Nephron progenitor cell (in vitro differentiated cells): ENCODE data around the gene CDH24.

Source experiments
- DNase-seq: peaks from one replicate; pipeline ENCODE4 v3.0.0; 2021
- H3K27ac Mint-ChIP-seq: 2 replicates; pipeline ENCODE4 v1.8.0; 2021; ENCODE audit warnings: mild to moderate bottlenecking, moderate library complexity, mixed read lengths
- H3K27me3 Mint-ChIP-seq: 2 replicates; pipeline ENCODE4 v1.8.0; 2021; ENCODE audit warnings: mild to moderate bottlenecking, low read depth, mixed read lengths; ENCODE audit not compliant: poor library complexity
- H3K36me3 Mint-ChIP-seq: 2 replicates; pipeline ENCODE4 v1.8.0; 2021; ENCODE audit warnings: low read depth, mixed read lengths
- H3K4me1 Mint-ChIP-seq: 2 replicates; pipeline ENCODE4 v1.8.0; 2021; ENCODE audit warnings: mixed read lengths
- H3K4me3 Mint-ChIP-seq: 2 replicates; pipeline ENCODE4 v1.8.0; 2021; ENCODE audit warnings: mild to moderate bottlenecking, moderate library complexity, mixed read lengths
- H3K9me3 Mint-ChIP-seq: 2 replicates; pipeline ENCODE4 v1.8.0; 2021; ENCODE audit warnings: mild to moderate bottlenecking, moderate library complexity, mixed read lengths
- CTCF ChIP-seq: fragments of 200-600 bp; sonication (generic); IDR thresholded peaks from 2 replicates; pipeline ENCODE4 v1.5.0; 2021; ENCODE audit warnings: antibody characterized with exemption

CDH24 gene

GRCh38 chr14:23062002-23062401 lies 4.7 kb upstream of the CDH24 start:
- peak overlapping the region; percentile 98 for H3K27ac Mint-ChIP-seq
- TF ChIP-seq CTCF: no peak
- peaks cover 71% of the 10 kb centered on the region for H3K36me3 Mint-ChIP-seq
- no peak overlapping the region for H3K4me3 Mint-ChIP-seq
- peaks cover 59% of the 10 kb centered on the region for H3K4me1 Mint-ChIP-seq
- no peaks in the 10 kb centered on the region for H3K27me3 Mint-ChIP-seq
- no peak for DNase-seq
- H3K9me3 Mint-ChIP-seq: no peaks in the 10 kb centered on the region

GRCh38 chr14:23060536-23061260 lies 3.4 kb upstream of the CDH24 start:
- Mint-ChIP-seq H3K4me3 (peak overlapping the region; percentile 52), H3K27me3 (no peaks in the 10 kb centered on the region), H3K27ac (peak overlapping the region; percentile 97), H3K9me3 (no peaks in the 10 kb centered on the region), H3K4me1 (peaks cover 55% of the 10 kb centered on the region), H3K36me3 (peaks cover 58% of the 10 kb centered on the region)
- TF ChIP-seq CTCF: no peak
- DNase-seq: no peak

DNA sequence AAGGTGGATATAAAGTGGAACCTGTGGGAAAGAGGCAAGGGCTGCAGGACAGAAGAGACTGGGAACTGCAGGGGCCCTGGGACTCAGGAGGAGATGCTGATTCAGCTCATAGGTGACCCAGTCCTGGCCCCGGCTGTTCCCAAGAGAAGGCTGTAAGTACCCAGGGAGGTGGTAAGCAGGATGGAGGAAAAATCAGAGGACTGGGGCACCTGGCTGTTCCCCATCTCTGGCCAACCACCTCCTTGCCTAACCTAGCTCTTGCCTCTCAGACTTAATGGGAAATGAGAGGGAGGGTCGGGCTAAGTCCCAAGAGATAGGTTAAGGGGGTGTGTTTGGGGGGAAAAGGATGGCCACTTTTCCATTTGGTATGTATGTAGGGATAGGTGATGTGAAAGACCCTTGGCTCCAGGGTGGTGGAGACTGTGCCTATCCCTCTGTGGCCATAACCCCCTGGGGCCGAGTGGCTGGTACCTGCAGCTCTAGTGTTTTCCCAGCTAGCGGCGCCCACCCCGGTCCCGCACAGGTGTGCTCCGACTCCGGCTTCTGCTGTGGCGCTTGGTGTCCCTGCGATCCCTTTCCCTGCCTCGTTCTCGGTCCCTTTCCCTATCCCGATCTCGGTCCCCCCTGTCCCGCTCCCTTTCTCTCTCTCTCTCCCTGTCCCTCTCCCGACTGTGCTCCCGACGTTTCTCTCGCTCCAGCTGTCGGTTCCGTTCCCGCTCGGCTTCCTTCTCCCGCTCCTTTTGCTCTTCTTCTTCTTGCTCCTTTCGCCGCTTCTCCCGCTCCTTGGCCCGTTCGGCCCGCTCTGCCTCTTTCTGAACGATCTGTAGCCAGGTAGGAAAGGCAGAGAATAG lies 1.6 kb upstream of the CDH24 start:
- Mint-ChIP-seq H3K27ac (peak overlapping the region; percentile 70), H3K4me1 (peaks cover 64% of the 10 kb centered on the region), H3K36me3 (peaks cover 47% of the 10 kb centered on the region), H3K9me3 (no peaks in the 10 kb centered on the region), H3K4me3 (peak overlapping the region; percentile 86), H3K27me3 (no peaks in the 10 kb centered on the region)
- no peak for DNase-seq
- no peak for TF ChIP-seq CTCF

DNA sequence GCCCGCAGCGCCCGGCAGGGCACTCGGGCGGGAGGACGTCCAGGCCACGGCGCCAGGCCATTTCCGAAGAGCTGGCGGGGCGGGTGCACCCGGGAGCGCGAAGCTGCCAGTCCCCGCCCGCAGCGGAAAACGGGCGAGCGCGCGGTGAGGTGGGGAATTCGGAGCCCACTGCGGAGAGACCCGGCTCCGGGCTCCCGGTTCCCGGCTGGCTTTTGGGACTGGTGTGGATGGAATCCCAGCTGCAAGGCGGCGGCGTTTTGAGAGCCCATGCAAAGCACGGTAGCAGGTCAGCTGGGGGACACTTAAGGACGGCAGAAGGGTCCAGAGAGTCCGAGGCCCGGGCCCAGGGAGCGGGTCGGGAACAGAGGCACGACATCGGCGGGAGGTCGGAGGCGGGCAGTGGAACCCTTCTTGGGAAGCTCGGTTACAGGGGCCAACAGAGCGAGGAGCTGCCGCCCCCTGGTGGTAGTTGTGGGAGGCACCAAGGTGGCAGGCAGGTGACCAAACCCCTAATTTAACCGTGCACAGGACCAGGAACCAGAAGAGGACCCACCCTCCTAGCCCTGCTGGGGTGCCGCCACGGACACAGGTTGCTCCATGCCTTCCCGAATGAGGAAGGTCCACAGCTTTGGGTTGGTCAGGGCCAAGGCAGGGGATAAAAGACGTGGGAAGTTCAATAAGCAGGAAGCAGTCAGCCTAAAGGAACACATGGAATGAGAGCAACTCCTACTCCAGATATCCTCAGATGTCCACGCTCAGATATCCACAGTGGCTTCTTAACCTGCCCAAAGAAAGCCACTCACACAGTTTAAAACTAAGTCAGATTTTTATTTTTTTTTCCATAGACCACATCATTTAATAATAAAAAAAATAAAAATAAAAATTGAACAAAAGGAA lies 685 bp upstream of the CDH24 start:
- peak overlapping the region; percentile 90 for H3K27ac Mint-ChIP-seq
- peak overlapping the region; percentile 86 for H3K4me3 Mint-ChIP-seq
- peaks cover 47% of the 10 kb centered on the region for H3K36me3 Mint-ChIP-seq
- TF ChIP-seq CTCF: peak; percentile 91
- no peaks in the 10 kb centered on the region for H3K9me3 Mint-ChIP-seq
- peak; percentile 95 for DNase-seq
- peaks cover 67% of the 10 kb centered on the region for H3K4me1 Mint-ChIP-seq
- no peaks in the 10 kb centered on the region for H3K27me3 Mint-ChIP-seq

DNA sequence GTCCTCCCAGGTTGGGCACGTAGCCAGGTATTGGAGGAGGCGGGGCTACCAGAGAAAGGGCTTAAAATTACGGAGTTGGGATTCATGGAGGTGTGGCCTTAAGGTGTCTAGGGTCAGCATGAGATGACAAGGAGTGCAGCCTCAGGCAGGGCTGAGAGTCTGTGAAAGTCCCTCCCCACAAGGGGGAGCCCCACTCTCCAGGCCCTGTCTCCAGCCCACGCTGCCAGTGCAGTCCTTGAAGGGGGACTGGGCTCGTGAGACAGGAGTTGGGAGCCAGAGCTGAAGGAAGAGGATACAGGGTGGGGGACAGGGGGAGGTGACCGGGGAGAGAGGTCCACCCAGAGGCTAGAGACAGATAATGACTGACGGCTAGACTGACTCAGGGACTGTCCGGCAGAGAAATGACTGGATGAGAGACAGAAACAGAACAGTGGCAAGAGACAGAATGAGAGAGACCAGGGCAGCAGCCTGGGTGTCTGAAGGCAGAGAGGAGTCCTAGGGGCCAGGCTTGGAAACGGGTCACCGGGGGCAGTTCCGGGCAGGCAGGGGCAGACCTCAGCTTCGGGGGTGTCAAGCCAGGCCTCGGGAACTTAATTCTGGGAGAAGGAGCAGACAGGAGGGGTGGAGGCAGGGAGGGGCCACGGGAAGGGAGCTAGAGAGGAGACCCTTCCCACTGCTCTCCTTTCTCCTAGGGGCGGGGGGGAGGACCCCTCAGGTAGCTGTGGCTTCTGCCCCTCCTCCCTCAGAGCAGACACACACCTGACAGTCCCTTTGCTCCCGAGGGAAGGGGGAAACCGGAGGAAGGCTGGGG lies 970 bp downstream of the CDH24 start:
- Mint-ChIP-seq H3K36me3 (peaks cover 38% of the 10 kb centered on the region), H3K9me3 (no peaks in the 10 kb centered on the region), H3K4me3 (peak overlapping the region; percentile 96), H3K27ac (peak overlapping the region; percentile 70), H3K4me1 (peaks cover 75% of the 10 kb centered on the region), H3K27me3 (no peaks in the 10 kb centered on the region)
- DNase-seq: peak; percentile 81
- peak; percentile 69 for TF ChIP-seq CTCF
